Measurements from ENCODE around the gene MXRA8.
A peak's percentile ranks its signal among the peaks of the same experiment; 100 is the strongest.

Gene MXRA8

DNA sequence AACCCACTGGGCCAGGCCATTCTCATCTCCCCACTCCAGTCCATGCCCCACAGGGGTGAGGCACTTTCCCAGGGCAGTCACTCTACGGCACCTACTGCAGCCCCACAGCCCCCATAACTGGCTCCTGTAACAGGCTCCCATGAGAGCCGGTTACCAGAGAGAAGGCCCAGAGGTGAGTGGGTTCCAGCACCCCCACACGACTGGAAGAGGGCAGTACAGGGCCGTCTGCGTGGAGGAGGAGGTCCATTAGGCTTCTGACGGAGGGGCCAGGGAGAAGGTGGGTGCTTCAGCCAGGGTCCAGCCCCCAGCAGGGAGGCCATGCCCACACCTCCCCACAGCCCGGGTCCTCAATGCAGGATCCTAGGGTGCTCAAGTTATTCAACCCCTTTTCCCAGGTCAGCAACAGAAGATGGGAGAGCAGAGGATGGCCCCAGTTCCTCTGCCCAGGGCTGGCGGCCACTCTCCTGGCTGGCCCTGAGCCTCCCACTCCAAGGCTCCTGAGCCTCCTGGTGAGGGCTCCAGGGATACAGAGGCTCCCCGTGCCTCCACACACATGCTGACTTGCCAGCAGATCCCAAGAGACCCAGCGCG lies 52.2 kb downstream of the MXRA8 start:
- Histone ChIP-seq H3K27me3 (replicated peaks; ENCODE audit: insufficient read depth, low read length) (no peaks in the 10 kb centered on the region), H3K4me2 (ENCODE audit: low read depth, low read length) (peak overlapping the region; percentile 98), H3K9me2 (replicated peaks; ENCODE audit: insufficient read depth, low read length) (no peaks in the 10 kb centered on the region), H4K20me1 (ENCODE audit: insufficient read depth, low read length) (no peaks in the 10 kb centered on the region), H3K9ac (ENCODE audit: low read length) (no peak overlapping the region), H3K4me3 (ENCODE audit: low read length) (peak overlapping the region; percentile 87; the same call in 1 of the 2 replicates), H3F3A (ENCODE audit: insufficient read depth, low read length) (peaks cover 3% of the 10 kb centered on the region; the same call in 1 of the 2 replicates), H3K9me3 (replicated peaks; ENCODE audit: insufficient read depth, low read length) (no peaks in the 10 kb centered on the region), H3K79me2 (ENCODE audit: low read length) (peaks cover 44% of the 10 kb centered on the region), H3K36me3 (replicated peaks; ENCODE audit: insufficient read depth, low read length) (no peaks in the 10 kb centered on the region), H3K27ac (ENCODE audit: low read length) (no peak overlapping the region), H3K4me1 (ENCODE audit: low read length) (peaks cover 10% of the 10 kb centered on the region), H2AFZ (ENCODE audit: low read length) (no peak overlapping the region)
- TF ChIP-seq, protein P1, sequence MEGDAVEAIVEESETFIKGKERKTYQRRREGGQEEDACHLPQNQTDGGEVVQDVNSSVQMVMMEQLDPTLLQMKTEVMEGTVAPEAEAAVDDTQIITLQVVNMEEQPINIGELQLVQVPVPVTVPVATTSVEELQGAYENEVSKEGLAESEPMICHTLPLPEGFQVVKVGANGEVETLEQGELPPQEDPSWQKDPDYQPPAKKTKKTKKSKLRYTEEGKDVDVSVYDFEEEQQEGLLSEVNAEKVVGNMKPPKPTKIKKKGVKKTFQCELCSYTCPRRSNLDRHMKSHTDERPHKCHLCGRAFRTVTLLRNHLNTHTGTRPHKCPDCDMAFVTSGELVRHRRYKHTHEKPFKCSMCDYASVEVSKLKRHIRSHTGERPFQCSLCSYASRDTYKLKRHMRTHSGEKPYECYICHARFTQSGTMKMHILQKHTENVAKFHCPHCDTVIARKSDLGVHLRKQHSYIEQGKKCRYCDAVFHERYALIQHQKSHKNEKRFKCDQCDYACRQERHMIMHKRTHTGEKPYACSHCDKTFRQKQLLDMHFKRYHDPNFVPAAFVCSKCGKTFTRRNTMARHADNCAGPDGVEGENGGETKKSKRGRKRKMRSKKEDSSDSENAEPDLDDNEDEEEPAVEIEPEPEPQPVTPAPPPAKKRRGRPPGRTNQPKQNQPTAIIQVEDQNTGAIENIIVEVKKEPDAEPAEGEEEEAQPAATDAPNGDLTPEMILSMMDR (IDR thresholded peaks at IDR 0.05; ENCODE audit: low read length): no peak
- TF ChIP-seq EZH2phosphoT487 (IDR thresholded peaks at IDR 0.05; ENCODE audit: low read length) (no peak), EZH2 (optimal IDR thresholded peaks at IDR 0.05; ENCODE audit: low read depth, low read length) (no peak)
- no peak for DNase-seq

DNA sequence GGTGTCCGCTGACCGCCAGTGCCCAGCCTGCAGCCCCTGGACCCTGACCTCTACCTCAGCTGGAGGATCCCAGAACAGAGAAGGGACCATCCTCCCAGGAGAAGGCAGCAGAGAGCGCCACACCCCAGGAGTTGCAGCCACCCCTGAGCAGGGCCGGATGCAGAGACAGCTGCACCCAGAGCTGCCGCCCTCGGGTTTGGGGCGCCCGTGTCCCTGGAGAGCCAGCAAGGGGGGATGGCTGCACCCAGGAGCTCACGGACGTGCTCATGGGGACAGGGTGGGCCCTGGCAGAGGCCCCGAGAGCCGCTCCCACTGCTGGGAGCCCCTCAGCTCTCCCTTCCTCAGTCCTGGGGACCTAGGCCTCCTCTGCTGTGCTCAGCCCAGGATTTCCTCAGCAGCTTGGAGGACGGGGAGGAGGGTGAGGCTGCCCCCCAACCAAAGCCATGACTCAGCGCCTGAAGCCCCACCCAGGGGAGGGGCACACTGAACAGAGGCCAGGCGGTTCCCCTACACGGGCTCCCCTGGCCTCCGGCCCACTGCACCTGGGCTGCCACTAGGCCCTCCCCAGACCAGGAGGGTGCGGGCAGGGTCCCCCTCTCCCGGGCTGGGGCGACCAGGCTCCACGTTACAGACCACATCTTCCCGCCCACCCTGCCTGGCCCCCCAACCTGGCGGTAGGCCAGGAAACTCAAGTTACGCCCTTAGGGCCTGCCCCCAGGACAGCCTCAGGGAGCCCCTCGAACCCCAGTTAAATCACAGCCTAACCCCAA lies 52.9 kb downstream of the MXRA8 start:
- Histone ChIP-seq H3K9me2 (replicated peaks; ENCODE audit: insufficient read depth, low read length) (no peaks in the 10 kb centered on the region), H3K4me2 (ENCODE audit: low read depth, low read length) (no peak overlapping the region), H3K79me2 (ENCODE audit: low read length) (peaks cover 44% of the 10 kb centered on the region), H2AFZ (ENCODE audit: low read length) (no peak overlapping the region), H3K36me3 (replicated peaks; ENCODE audit: insufficient read depth, low read length) (no peaks in the 10 kb centered on the region), H4K20me1 (ENCODE audit: insufficient read depth, low read length) (no peaks in the 10 kb centered on the region), H3K27me3 (replicated peaks; ENCODE audit: insufficient read depth, low read length) (no peaks in the 10 kb centered on the region), H3K9ac (ENCODE audit: low read length) (no peak overlapping the region), H3K4me3 (ENCODE audit: low read length) (no peak overlapping the region), H3F3A (ENCODE audit: insufficient read depth, low read length) (peaks cover 3% of the 10 kb centered on the region; the same call in 1 of the 2 replicates), H3K4me1 (ENCODE audit: low read length) (peaks cover 10% of the 10 kb centered on the region), H3K9me3 (replicated peaks; ENCODE audit: insufficient read depth, low read length) (no peaks in the 10 kb centered on the region), H3K27ac (ENCODE audit: low read length) (no peak overlapping the region)
- no peak for DNase-seq
- TF ChIP-seq EZH2phosphoT487 (IDR thresholded peaks at IDR 0.05; ENCODE audit: low read length): no peak
- TF ChIP-seq EZH2 (optimal IDR thresholded peaks at IDR 0.05; ENCODE audit: low read depth, low read length): no peak
- TF ChIP-seq, protein P1 (IDR thresholded peaks at IDR 0.05; ENCODE audit: low read length): no peak

DNA sequence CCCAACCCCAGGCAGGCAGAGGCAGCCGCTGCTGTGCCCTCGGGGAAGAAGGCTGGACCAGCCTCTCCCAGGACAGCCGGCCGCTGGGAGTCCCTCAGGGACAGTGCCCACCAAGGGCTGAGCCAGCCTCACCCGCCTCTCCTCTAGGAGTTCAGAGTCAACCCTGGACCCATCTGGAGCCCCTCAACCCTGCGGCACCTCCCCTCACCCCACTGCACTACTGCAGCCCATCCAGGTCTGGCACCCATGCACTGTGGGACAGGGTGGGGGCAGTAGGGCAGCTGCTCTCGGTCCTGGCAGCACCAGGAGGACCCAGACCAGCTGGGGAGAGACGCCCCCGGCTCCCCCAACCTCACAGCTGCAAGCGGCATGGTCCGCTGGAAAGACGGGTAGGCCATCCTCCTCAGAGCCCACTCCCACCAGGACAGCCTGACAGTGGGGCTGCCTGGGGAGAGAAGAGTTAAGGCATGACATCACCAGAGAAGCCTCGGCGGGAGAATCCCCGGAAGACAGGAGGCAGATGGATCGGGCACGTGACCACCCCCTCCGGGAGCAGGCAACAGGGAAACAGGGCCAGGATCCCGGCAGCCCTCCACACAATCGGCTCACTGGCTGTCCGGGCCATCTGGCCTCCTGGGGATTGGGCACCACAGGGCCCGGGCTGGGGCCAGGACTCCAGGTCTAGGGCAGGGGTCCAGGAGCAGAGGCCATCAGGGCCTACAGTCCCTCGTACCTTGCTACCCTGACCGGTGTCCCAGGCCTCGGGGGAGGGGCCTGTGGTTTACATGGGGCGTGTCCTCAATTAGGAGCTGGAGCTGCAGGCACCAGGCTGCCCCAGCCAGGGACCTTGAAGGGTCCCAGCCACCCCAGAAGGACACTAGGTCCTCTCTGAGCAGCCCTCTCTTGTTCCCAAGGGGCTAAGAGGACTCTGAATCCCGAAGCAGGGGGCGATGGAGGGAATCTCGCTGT lies 53.7 kb downstream of the MXRA8 start:
- Histone ChIP-seq H3K27ac (ENCODE audit: low read length) (no peak overlapping the region), H4K20me1 (ENCODE audit: insufficient read depth, low read length) (no peaks in the 10 kb centered on the region), H3K4me1 (ENCODE audit: low read length) (peaks cover 10% of the 10 kb centered on the region), H3K79me2 (ENCODE audit: low read length) (peaks cover 35% of the 10 kb centered on the region), H2AFZ (ENCODE audit: low read length) (no peak overlapping the region), H3K9me2 (replicated peaks; ENCODE audit: insufficient read depth, low read length) (no peaks in the 10 kb centered on the region), H3K4me3 (ENCODE audit: low read length) (no peak overlapping the region), H3K4me2 (ENCODE audit: low read depth, low read length) (no peak overlapping the region), H3K27me3 (replicated peaks; ENCODE audit: insufficient read depth, low read length) (no peaks in the 10 kb centered on the region), H3K9me3 (replicated peaks; ENCODE audit: insufficient read depth, low read length) (no peaks in the 10 kb centered on the region), H3K36me3 (replicated peaks; ENCODE audit: insufficient read depth, low read length) (no peaks in the 10 kb centered on the region), H3K9ac (ENCODE audit: low read length) (no peak overlapping the region), H3F3A (ENCODE audit: insufficient read depth, low read length) (peaks cover 3% of the 10 kb centered on the region; the same call in 1 of the 2 replicates)
- no peak for TF ChIP-seq EZH2phosphoT487 (IDR thresholded peaks at IDR 0.05; ENCODE audit: low read length)
- no peak for TF ChIP-seq EZH2 (optimal IDR thresholded peaks at IDR 0.05; ENCODE audit: low read depth, low read length)
- TF ChIP-seq, protein P1 (IDR thresholded peaks at IDR 0.05; ENCODE audit: low read length): no peak
- DNase-seq: no peak
